Endothelial cell of umbilical vein (primary cell): ENCODE data around the gene KATNIP. TPM values are rescaled to one million over a fixed set of nuclear protein-coding genes. Genes with fewer than 3 reads are reported as not detected.

Source experiments
- BruUV-seq: library from RNA; stranded (reverse); fragments of 400-500 nt; replicated peaks from 2 replicates; lab custom pipeline; 2021; lab: Mats Ljungman, UMichigan
- CTCF ChIA-PET: fragments of 300-600, 350-600 bp; sonication (Branson Sonifier 250); formaldehyde crosslinking; loops from one replicate; lab custom pipeline; 2021; ENCODE audit warnings: antibody characterized with exemption, inconsistent platforms; lab: Charles Lee
- POLR2A ChIA-PET: fragments of 300-600, 350-600 bp; sonication (Branson Sonifier 250); formaldehyde crosslinking; loops from one replicate; lab custom pipeline; 2021; ENCODE audit warnings: antibody characterized with exemption, inconsistent platforms; lab: Charles Lee
- DNase-seq: peaks from one replicate; pipeline ENCODE4 v3.0.0-alpha.2; 2011; ENCODE audit warnings: low read depth, low spot score
- FAIRE-seq: peaks from 2 replicates; lab custom pipeline; 2011; peaks lifted over from hg19 to GRCh38; lab: Jason Lieb, UNC
- H2AFZ ChIP-seq: 2 replicates; pipeline ENCODE4 v1.6.0; 2012; ENCODE audit warnings: low read depth, low read length, control low read depth, inconsistent platforms
- H3K27ac ChIP-seq: 2 replicates; pipeline ENCODE4 v1.5.1; 2011; ENCODE audit warnings: low read depth, mild to moderate bottlenecking, control low read depth, low read length, moderate library complexity; ENCODE audit not compliant: insufficient read depth
- H3K27me3 ChIP-seq, 2 experiments: 2 replicates each; pipeline versions ENCODE4 v1.6.0 to v1.6.1; 2011; ENCODE audit warnings: low read length in 2 of 2, mixed read lengths in 1 of 2; ENCODE audit not compliant: control insufficient read depth in 2 of 2, insufficient read depth in 2 of 2
- H3K36me3 ChIP-seq, 2 experiments: 2 replicates in 1 of 2; 3 replicates in 1 of 2; pipeline ENCODE4 v1.5.1; 2011; ENCODE audit warnings: low read length in 2 of 2, mild to moderate bottlenecking in 1 of 2, moderate library complexity in 1 of 2; ENCODE audit not compliant: control insufficient read depth in 2 of 2, insufficient read depth in 2 of 2; ENCODE audit errors: extremely low read depth in 1 of 2
- H3K4me1 ChIP-seq: 3 replicates; pipeline ENCODE4 v1.5.1; 2011; ENCODE audit warnings: mild to moderate bottlenecking, low read length; ENCODE audit not compliant: control insufficient read depth, insufficient read depth; ENCODE audit errors: extremely low read depth
- H3K4me2 ChIP-seq: 2 replicates; pipeline ENCODE4 v1.6.1; 2011; ENCODE audit warnings: low read length, control low read depth, mixed read lengths; ENCODE audit not compliant: insufficient read depth
- H3K4me3 ChIP-seq, 3 experiments: fragments of 200-600 bp in 1 of 3; sonication (generic), shearing (Covaris generic) in 1 of 3; replicated peaks in 1 of 3; 2 replicates each; pipeline ENCODE4 v1.5.1; 2011 to 2016; ENCODE audit warnings: control low read depth in 3 of 3, low read length in 3 of 3, mild to moderate bottlenecking in 2 of 3, inconsistent platforms in 1 of 3, low read depth in 1 of 3, moderate library complexity in 1 of 3; ENCODE audit not compliant: insufficient read depth in 1 of 3
- H3K79me2 ChIP-seq: 2 replicates; pipeline ENCODE4 v1.6.0; 2012; ENCODE audit warnings: low read length, inconsistent platforms; ENCODE audit not compliant: control insufficient read depth, insufficient read depth
- H3K9ac ChIP-seq: replicated peaks from 2 replicates; pipeline ENCODE3; 2011; ENCODE audit warnings: low read length, control low read depth; ENCODE audit not compliant: insufficient read depth; ENCODE audit errors: extremely low read depth
- H3K9me1 ChIP-seq: replicated peaks from 3 replicates; pipeline ENCODE4 v1.6.0; 2011; ENCODE audit warnings: mild to moderate bottlenecking, low read length; ENCODE audit not compliant: control insufficient read depth, insufficient read depth; ENCODE audit errors: extremely low read depth
- H3K9me3 ChIP-seq: replicated peaks from 2 replicates; pipeline ENCODE4 v1.5.1; 2012; ENCODE audit warnings: low read length, inconsistent platforms; ENCODE audit not compliant: control insufficient read depth, insufficient read depth
- H4K20me1 ChIP-seq: replicated peaks from 2 replicates; pipeline ENCODE3; 2011; ENCODE audit warnings: mild to moderate bottlenecking, low read length; ENCODE audit not compliant: control insufficient read depth, insufficient read depth; ENCODE audit errors: extremely low read depth
- EZH2 ChIP-seq: IDR thresholded peaks from 2 replicates; pipeline ENCODE4 v1.6.1; 2012; ENCODE audit warnings: borderline replicate concordance, low read depth, mild to moderate bottlenecking, moderate library complexity, low read length, inconsistent platforms; ENCODE audit not compliant: severe bottlenecking
- FOS ChIP-seq: IDR thresholded peaks from 2 replicates; pipeline ENCODE4 v1.6.1; 2011; ENCODE audit warnings: mild to moderate bottlenecking, low read length, moderate library complexity, borderline replicate concordance; ENCODE audit not compliant: insufficient read depth
- GATA2 ChIP-seq: IDR thresholded peaks from 2 replicates; pipeline ENCODE4 v1.7.0; 2011; ENCODE audit warnings: low read depth, mild to moderate bottlenecking, moderate library complexity, mixed read lengths, low read length; ENCODE audit not compliant: insufficient read length, insufficient read depth
- JUN ChIP-seq: IDR thresholded peaks from 2 replicates; pipeline ENCODE4 v1.6.1; 2011; ENCODE audit warnings: borderline replicate concordance, low read depth; ENCODE audit not compliant: insufficient read length, insufficient read depth
- MYC ChIP-seq: IDR thresholded peaks from one replicate; pipeline ENCODE4 v1.6.1; 2011; ENCODE audit warnings: mild to moderate bottlenecking, low read depth, low read length
- POLR2A ChIP-seq: IDR thresholded peaks from 2 replicates; pipeline ENCODE4 v1.6.1; 2012; ENCODE audit warnings: low read depth, mild to moderate bottlenecking, control low read depth, low read length
- POLR2AphosphoS5 ChIP-seq: IDR thresholded peaks from 2 replicates; pipeline ENCODE4 v1.6.1; 2012; ENCODE audit warnings: low read depth, mild to moderate bottlenecking, control low read depth, low read length, moderate library complexity; ENCODE audit not compliant: insufficient read depth
- dilution Hi-C: fragments of 300-500 bp; cut with MboI; formaldehyde crosslinking; loops from one replicate; pipeline ENCODE4 v1.15.0; 2019; ENCODE audit warnings: low sequenced_read_pairs; ENCODE audit not compliant: extremely low pct_ligation_motif_present
- intact Hi-C: fragments of 100-400 bp; cut with micrococcal nuclease; formaldehyde crosslinking; loops from one replicate; pipeline ENCODE4 v1.10.0; 2022
- polyA plus RNA-seq, 4 experiments: library from polyadenylated mRNA; depleted of rRNA in 3 of 4; stranded (reverse) in 3 of 4; unstranded in 1 of 4; fragments of >200 nt; gene quantifications; 2 replicates each; pipeline versions ENCODE4 v1.2.1 to v1.2.3, GENCODE V29; 2011 to 2012; ENCODE audit warnings: missing spikeins in 1 of 4
- total RNA-seq: library from RNA; stranded (reverse); gene quantifications from 2 replicates; pipeline ENCODE4 v1.2.3, GENCODE V29; 2021
- TF ChIP-seq, protein P1 (sequence below), 2 donors: IDR thresholded peaks; 1 replicate in 1 of 2; 2 replicates in 1 of 2; pipeline ENCODE4 v1.5.1; 2011; ENCODE audit warnings: low read length in 2 of 2, mild to moderate bottlenecking in 2 of 2, moderate library complexity in 2 of 2, control low read depth in 1 of 2, inconsistent platforms in 1 of 2, low read depth in 1 of 2; ENCODE audit not compliant: insufficient read depth in 1 of 2; ENCODE audit errors: extremely low read depth in 1 of 2
- TF ChIP-seq, protein P2 (sequence below): IDR thresholded peaks from 2 replicates; pipeline ENCODE4 v1.6.1; 2011; ENCODE audit not compliant: insufficient read depth, insufficient read length

The KATNIP gene
- total and polyA plus RNA-seq, 2 donors (not counting 3 experiments of a cell fraction or from before 2014, with no cell fraction given): 14.7 to 30.7 TPM

DNA sequence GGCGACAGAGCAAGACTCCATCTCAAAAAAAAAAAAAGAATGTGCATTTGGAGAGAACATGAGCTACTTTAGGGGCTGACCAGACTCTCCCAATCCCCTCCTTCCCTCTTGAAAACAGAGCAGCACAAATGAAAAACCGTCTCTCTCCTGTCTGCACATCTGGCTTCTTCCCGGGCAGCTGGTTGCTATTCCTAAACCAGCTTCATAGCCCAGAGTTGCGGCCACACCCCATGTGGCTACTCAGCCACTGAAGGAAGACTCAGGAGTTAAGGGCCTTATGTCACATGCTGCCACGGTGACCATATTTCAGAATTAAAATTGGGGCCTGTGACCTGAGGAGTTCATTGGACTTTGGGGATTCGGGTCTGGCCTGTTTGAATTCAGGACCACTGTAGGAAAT, 48.3 kb downstream of the KATNIP start:
- H2AFZ ChIP-seq: no peak overlapping the region
- H3K36me3 ChIP-seq: peaks cover 0 to 3% of the 10 kb centered on the region in 2 experiments
- intact Hi-C loops: no loop called here
- H3K4me3 ChIP-seq: no peak overlapping the region
- no peaks in the 10 kb centered on the region for H3K27me3 ChIP-seq
- DNase-seq (no peak), FAIRE-seq (no peak)
- H3K4me1 ChIP-seq: no peaks in the 10 kb centered on the region
- POLR2A ChIA-PET: no interaction called here
- CTCF ChIA-PET: interaction anchor here (0.7 to 1.1 kb wide), 3 partner anchors 9 to 269 kb away, joined by 3 to 4 read pairs (median 3); no protein-coding TSS in a partner anchor
- BruUV-seq: no TSS peak
- H3K4me2 ChIP-seq: no peak overlapping the region
- TF ChIP-seq JUN: no peak
- TF ChIP-seq, protein P1, sequence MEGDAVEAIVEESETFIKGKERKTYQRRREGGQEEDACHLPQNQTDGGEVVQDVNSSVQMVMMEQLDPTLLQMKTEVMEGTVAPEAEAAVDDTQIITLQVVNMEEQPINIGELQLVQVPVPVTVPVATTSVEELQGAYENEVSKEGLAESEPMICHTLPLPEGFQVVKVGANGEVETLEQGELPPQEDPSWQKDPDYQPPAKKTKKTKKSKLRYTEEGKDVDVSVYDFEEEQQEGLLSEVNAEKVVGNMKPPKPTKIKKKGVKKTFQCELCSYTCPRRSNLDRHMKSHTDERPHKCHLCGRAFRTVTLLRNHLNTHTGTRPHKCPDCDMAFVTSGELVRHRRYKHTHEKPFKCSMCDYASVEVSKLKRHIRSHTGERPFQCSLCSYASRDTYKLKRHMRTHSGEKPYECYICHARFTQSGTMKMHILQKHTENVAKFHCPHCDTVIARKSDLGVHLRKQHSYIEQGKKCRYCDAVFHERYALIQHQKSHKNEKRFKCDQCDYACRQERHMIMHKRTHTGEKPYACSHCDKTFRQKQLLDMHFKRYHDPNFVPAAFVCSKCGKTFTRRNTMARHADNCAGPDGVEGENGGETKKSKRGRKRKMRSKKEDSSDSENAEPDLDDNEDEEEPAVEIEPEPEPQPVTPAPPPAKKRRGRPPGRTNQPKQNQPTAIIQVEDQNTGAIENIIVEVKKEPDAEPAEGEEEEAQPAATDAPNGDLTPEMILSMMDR (IDR thresholded peaks at IDR 0.05; ENCODE audit: extremely low read depth in 1 of 2, insufficient read depth in 1 of 2, low read depth in 1 of 2, low read length in 2 of 2): no peak
- TF ChIP-seq GATA2: no peak
- no peak for TF ChIP-seq FOS
- TF ChIP-seq, protein P2, sequence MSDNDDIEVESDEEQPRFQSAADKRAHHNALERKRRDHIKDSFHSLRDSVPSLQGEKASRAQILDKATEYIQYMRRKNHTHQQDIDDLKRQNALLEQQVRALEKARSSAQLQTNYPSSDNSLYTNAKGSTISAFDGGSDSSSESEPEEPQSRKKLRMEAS: no peak
- no peak for TF ChIP-seq EZH2
- TF ChIP-seq POLR2A: no peak
- no peak for TF ChIP-seq MYC
- no peak for TF ChIP-seq POLR2AphosphoS5
- no peak overlapping the region for H3K9ac ChIP-seq
- H3K9me1 ChIP-seq: no peaks in the 10 kb centered on the region
- no peaks in the 10 kb centered on the region for H3K79me2 ChIP-seq
- no peaks in the 10 kb centered on the region for H4K20me1 ChIP-seq
- dilution Hi-C loops: no loop called here
- H3K27ac ChIP-seq: no peak overlapping the region
- H3K9me3 ChIP-seq: no peaks in the 10 kb centered on the region
